ENCODE results near the gene TTLL11. TPM values are rescaled to one million over a fixed set of nuclear protein-coding genes. Genes with fewer than 3 reads are reported as not detected.

The TTLL11 gene
- total and polyA plus RNA-seq, 2 experiments from 2014 or later: 0.57 to 1.4 TPM

GRCh38 chr9:121871431-121872025, 221.6 kb downstream of the TTLL11 start (continued):
- TF ChIP-seq, protein P1, sequence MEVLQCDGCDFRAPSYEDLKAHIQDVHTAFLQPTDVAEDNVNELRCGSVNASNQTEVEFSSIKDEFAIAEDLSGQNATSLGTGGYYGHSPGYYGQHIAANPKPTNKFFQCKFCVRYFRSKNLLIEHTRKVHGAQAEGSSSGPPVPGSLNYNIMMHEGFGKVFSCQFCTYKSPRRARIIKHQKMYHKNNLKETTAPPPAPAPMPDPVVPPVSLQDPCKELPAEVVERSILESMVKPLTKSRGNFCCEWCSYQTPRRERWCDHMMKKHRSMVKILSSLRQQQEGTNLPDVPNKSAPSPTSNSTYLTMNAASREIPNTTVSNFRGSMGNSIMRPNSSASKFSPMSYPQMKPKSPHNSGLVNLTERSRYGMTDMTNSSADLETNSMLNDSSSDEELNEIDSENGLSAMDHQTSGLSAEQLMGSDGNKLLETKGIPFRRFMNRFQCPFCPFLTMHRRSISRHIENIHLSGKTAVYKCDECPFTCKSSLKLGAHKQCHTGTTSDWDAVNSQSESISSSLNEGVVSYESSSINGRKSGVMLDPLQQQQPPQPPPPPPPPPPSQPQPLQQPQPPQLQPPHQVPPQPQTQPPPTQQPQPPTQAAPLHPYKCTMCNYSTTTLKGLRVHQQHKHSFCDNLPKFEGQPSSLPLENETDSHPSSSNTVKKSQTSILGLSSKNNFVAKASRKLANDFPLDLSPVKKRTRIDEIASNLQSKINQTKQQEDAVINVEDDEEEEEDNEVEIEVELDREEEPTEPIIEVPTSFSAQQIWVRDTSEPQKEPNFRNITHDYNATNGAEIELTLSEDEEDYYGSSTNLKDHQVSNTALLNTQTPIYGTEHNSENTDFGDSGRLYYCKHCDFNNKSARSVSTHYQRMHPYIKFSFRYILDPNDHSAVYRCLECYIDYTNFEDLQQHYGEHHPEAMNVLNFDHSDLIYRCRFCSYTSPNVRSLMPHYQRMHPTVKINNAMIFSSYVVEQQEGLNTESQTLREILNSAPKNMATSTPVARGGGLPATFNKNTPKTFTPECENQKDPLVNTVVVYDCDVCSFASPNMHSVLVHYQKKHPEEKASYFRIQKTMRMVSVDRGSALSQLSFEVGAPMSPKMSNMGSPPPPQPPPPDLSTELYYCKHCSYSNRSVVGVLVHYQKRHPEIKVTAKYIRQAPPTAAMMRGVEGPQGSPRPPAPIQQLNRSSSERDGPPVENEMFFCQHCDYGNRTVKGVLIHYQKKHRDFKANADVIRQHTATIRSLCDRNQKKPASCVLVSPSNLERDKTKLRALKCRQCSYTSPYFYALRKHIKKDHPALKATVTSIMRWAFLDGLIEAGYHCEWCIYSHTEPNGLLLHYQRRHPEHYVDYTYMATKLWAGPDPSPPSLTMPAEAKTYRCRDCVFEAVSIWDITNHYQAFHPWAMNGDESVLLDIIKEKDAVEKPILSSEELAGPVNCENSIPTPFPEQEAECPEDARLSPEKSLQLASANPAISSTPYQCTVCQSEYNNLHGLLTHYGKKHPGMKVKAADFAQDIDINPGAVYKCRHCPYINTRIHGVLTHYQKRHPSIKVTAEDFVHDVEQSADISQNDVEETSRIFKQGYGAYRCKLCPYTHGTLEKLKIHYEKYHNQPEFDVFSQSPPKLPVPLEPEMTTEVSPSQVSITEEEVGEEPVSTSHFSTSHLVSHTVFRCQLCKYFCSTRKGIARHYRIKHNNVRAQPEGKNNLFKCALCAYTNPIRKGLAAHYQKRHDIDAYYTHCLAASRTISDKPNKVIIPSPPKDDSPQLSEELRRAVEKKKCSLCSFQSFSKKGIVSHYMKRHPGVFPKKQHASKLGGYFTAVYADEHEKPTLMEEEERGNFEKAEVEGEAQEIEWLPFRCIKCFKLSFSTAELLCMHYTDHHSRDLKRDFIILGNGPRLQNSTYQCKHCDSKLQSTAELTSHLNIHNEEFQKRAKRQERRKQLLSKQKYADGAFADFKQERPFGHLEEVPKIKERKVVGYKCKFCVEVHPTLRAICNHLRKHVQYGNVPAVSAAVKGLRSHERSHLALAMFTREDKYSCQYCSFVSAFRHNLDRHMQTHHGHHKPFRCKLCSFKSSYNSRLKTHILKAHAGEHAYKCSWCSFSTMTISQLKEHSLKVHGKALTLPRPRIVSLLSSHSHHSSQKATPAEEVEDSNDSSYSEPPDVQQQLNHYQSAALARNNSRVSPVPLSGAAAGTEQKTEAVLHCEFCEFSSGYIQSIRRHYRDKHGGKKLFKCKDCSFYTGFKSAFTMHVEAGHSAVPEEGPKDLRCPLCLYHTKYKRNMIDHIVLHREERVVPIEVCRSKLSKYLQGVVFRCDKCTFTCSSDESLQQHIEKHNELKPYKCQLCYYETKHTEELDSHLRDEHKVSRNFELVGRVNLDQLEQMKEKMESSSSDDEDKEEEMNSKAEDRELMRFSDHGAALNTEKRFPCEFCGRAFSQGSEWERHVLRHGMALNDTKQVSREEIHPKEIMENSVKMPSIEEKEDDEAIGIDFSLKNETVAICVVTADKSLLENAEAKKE (CRISPR knock-in tag; IDR thresholded peaks at IDR 0.05): no peak

DNA sequence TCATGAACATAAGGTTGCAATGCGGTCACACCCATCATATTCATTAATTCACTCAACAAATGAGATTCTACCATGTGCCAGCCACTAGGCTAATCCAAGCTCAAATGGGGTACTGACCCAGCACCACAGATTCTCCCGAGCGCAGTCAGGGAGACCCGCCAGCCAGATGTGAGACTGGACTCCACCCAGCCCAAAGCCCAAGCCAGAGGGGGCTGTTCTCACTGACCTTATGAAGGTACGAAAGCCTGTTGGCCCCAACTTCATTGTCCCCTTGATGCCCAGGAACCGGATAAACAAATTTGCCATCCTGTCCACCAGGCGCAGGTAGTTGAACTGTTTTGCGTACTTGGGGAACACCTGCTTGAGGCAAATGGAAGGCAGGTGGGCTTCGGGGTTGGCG, 222.8 kb downstream of the TTLL11 start:
- TF ChIP-seq ZNF114 (CRISPR knock-in tag; IDR thresholded peaks at IDR 0.05) (no peak), CTCF (conservative IDR thresholded peaks at IDR 0.05; ENCODE audit: low read depth in 2 of 2) (no peak), STAT1 (IDR thresholded peaks at IDR 0.05; ENCODE audit: unreplicated experiment) (no peak)
- TF ChIP-seq, protein P1 (CRISPR knock-in tag; IDR thresholded peaks at IDR 0.05): no peak
- H3K4me1 ChIP-seq (ENCODE audit: insufficient read depth): no peaks in the 10 kb centered on the region; the same call in 1 of the 2 replicates
- H4K20me1 ChIP-seq (replicated peaks; ENCODE audit: insufficient read depth): no peaks in the 10 kb centered on the region
- no peaks in the 10 kb centered on the region for H3K27me3 ChIP-seq (ENCODE audit: insufficient read depth)
- Mint-ChIP-seq H3K27ac (no peak overlapping the region), H3K27me3 (ENCODE audit: insufficient read depth, low read depth, poor library complexity) (peaks cover 4% of the 10 kb centered on the region), H3K36me3 (ENCODE audit: low read depth) (no peaks in the 10 kb centered on the region), H3K4me1 (peaks cover 6% of the 10 kb centered on the region; the same call in 1 of the 3 replicates), H3K9me3 (no peaks in the 10 kb centered on the region), H3K4me3 (no peak overlapping the region)
- no peak overlapping the region for H3K4me3 ChIP-seq
- H3K9me2 ChIP-seq (ENCODE audit: insufficient read depth): no peaks in the 10 kb centered on the region
- H3K36me3 ChIP-seq (ENCODE audit: insufficient read depth): no peaks in the 10 kb centered on the region
- H3K4me2 ChIP-seq: no peak overlapping the region
- H3F3A ChIP-seq (replicated peaks; ENCODE audit: low read depth): no peaks in the 10 kb centered on the region
- no peak for DNase-seq (ENCODE audit: low spot score)
- H3K27ac ChIP-seq (ENCODE audit: low read depth): no peak overlapping the region
- no peak for ATAC-seq
- no peaks in the 10 kb centered on the region for H3K79me2 ChIP-seq (replicated peaks; ENCODE audit: insufficient read depth)
- H2AFZ ChIP-seq: no peak overlapping the region
